Adrenal gland (tissue), 5 donors: ENCODE results near the gene GRAP2.

Source experiments
- CTCF ChIP-seq, 6 experiments: fragments of 450-650 bp in 4 of 6; fragments of 200-600 bp in 2 of 6; sonication (generic) in 1 of 6; IDR thresholded peaks; 1 replicate in 5 of 6; 2 replicates in 1 of 6; pipeline versions ENCODE4 v1.5.1 to v1.8.0; 2016 to 2021; ENCODE audit warnings: antibody characterized with exemption in 6 of 6, mild to moderate bottlenecking in 2 of 6, moderate library complexity in 1 of 6
- POLR2A ChIP-seq, 2 donors: fragments of 450-650 bp; IDR thresholded peaks; one replicate each; pipeline ENCODE4 v1.6.1; 2017; ENCODE audit warnings: antibody characterized with exemption in 2 of 2, mild to moderate bottlenecking in 2 of 2, moderate library complexity in 1 of 2
- donor health status: DM: no; HTN: no; CAD: no.

GRCh38 chr22:39871008-39871798 lies 29.7 kb upstream of the GRAP2 start:
- TF ChIP-seq POLR2A (IDR thresholded peaks at IDR 0.05) (no peak), CTCF (IDR thresholded peaks at IDR 0.05) (no peak)
